Right renal cortex interstitium (tissue), 3 donors: ENCODE data around the gene LRRC51. TPM values are rescaled to one million over a fixed set of nuclear protein-coding genes. Genes with fewer than 3 reads are reported as not detected.
"Not testable (repeated sequence)": the region's sequence is repeated elsewhere in the genome, so short reads cannot be mapped to it uniquely, and the experiment has no call there.

Experiments used
- DNase-seq, 3 donors: peaks; one replicate each; pipeline ENCODE4 v3.0.0-alpha.2; 2013; ENCODE audit warnings: low read depth in 3 of 3, low spot score in 2 of 3
- polyA plus RNA-seq, 3 donors: library from polyadenylated mRNA; unstranded; fragments of 120-200 nt; gene quantifications; one replicate each; pipeline ENCODE4 v1.2.1, GENCODE V29; 2013; ENCODE audit not compliant: insufficient read length in 3 of 3

Gene LRRC51
- polyA plus RNA-seq, 3 donors: 23.5 to 25.7 (median 25.3) TPM

GRCh38 chr11:72103754-72104167 lies 23.1 kb downstream of the LRRC51 start:
- DNase-seq: no peak

- no peak for DNase-seq
Measured at GRCh38 chr11:72105888-72106287, 25.2 kb downstream of the LRRC51 start, which contains the start of gene TOMT. Gene TOMT (plus strand): TSS chr11:72105924. CDS start chr11:72105952, 28 bp downstream.

- DNase-seq: no peak
Measured at GRCh38 chr11:72111300-72112142, 30.9 kb downstream of the LRRC51 start.

GRCh38 chr11:72112143-72112977 lies 31.7 kb downstream of the LRRC51 start, which contains the start of gene ANAPC15:
Gene ANAPC15 (minus strand): TSS chr11:72112695. CDS start chr11:72111276, 1,419 bp downstream.
- peak; percentile 99 to 100 (median 100) for DNase-seq

- no peak for DNase-seq
Measured at GRCh38 chr11:72112978-72113808, 32.5 kb downstream of the LRRC51 start.

GRCh38 chr11:72114570-72114969 lies 33.9 kb downstream of the LRRC51 start:
- DNase-seq: no peak

- no peak for DNase-seq
Measured at GRCh38 chr11:72116019-72116755, 35.5 kb downstream of the LRRC51 start.

GRCh38 chr11:72119198-72119597 lies 38.5 kb downstream of the LRRC51 start:
- DNase-seq: no peak

GRCh38 chr11:72120930-72121329 lies 40.3 kb downstream of the LRRC51 start:
- DNase-seq: no peak

- DNase-seq: no peak
Measured at GRCh38 chr11:72122607-72123006, 42.0 kb downstream of the LRRC51 start.

- no peak for DNase-seq
Measured at GRCh38 chr11:72123117-72123653, 42.5 kb downstream of the LRRC51 start.

- no peak for DNase-seq
Measured at GRCh38 chr11:72124046-72124445, 43.4 kb downstream of the LRRC51 start.

- DNase-seq: no peak
Measured at GRCh38 chr11:72125956-72126355, 45.3 kb downstream of the LRRC51 start.

GRCh38 chr11:72127923-72128322 lies 47.3 kb downstream of the LRRC51 start:
- no peak for DNase-seq

- DNase-seq: no peak
Measured at GRCh38 chr11:72129381-72129780, 48.7 kb downstream of the LRRC51 start.

- DNase-seq: no peak
Measured at GRCh38 chr11:72132646-72133045, 52.0 kb downstream of the LRRC51 start.

GRCh38 chr11:72135473-72135872 lies 54.8 kb downstream of the LRRC51 start, which contains the start of gene FOLR3:
Gene FOLR3 (plus strand): TSS chr11:72135725. CDS start chr11:72135953, 228 bp downstream.
- DNase-seq: not testable (repeated sequence)

GRCh38 chr11:72135891-72136683 lies 55.4 kb downstream of the LRRC51 start:
- DNase-seq: no peak
